NCI-H2107 (cell line): ENCODE measurements around the gene CLPX.
"Not testable (repeated sequence)": the region's sequence is repeated elsewhere in the genome, so short reads cannot be mapped to it uniquely, and the experiment has no call there.

ENCODE experiments used
- DNase-seq: peaks from one replicate; lab custom pipeline; 2025; lab: John Stamatoyannopoulos, UW

Gene CLPX

DNA sequence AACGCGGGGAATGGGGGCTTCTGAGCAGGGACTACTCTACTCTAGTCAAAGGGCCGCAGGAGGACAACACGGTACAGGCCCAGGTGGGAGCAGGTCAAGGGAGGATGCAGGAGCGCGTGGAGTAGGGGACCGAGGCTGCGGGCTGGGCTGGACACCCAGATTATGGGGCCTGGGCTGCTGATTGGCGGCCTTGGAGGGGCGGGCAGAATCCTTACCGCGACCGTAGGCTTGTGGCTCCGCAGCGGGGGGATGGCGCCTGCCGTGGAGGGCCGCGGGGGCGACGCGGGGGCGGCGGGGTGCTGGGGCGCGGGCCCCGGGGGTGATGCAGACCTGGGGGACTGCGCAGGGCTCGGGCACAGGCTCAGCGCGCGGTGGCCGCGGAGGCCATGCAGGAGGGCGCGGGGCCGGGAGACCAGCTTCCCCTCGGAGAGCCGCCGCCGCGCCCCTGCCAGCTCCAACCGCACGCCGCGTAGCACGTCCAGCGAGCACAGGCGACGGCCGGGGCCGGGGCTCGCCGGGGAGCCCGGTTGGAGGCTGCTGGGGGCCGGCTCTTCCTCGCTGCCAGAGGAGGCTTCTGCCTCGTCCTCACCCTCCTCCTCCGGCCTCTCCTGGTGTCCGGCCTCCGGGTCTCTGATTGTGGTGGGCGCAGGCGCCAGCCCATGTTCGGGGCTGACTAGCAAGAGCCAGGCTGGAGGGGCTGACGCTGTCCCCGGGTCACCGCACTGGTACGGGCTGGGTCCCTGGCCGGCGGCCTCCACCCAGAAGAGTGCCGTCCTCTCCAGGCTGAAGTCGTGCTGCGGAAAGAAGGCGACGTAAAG lies 83.0 kb downstream of the CLPX start:
- DNase-seq: no peak

- no peak for DNase-seq
These were observed 83.7 kb downstream of the CLPX start for GRCh38 chr15:65101411-65101890.

GRCh38 chr15:65100442-65100841 lies 84.7 kb downstream of the CLPX start:
- DNase-seq: no peak

DNA sequence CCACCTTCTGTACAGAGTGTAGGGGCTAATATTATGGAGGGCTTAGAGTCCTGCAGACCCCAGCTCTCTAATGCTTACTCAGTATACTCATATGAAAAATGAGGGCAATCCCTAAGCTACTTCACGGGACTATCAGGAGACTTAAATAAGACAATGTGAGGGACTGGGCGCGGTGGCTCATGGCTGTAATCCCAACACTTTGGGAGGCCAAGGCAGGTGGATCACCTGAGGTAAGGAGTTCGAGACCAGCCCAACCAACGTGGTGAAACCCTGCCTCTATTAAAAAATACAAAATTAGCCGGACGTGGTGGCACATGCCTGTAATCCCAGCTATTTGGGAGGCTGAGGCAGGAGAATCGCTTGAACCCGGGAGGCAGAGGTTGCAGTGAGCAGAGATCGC lies 85.3 kb downstream of the CLPX start:
- not testable (repeated sequence) for DNase-seq

DNA sequence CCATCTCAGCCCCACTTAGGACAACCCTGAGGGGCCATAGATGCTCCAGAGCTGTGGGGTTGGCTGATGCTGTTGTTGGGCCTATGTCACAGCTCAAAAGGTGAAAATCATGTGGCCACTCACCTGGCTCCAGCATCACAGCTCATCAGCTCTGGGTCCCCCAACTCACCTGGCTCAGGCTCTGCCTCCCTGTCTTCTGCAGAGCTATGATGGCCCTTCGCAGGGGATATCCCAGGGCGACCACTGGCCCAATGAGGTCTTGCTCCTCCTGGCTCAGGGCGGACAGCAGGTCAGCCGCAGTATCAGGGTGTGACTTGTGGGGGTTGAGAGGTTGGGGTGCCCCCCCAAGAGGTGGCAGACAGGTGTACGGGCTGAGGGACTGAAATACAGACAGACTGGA lies 85.8 kb downstream of the CLPX start:
- no peak for DNase-seq
